ENCODE measurements around the gene ZNF429.
"Not testable (repeated sequence)": the region's sequence is repeated elsewhere in the genome, so short reads cannot be mapped to it uniquely, and the experiment has no call there.

Gene ZNF429

DNA sequence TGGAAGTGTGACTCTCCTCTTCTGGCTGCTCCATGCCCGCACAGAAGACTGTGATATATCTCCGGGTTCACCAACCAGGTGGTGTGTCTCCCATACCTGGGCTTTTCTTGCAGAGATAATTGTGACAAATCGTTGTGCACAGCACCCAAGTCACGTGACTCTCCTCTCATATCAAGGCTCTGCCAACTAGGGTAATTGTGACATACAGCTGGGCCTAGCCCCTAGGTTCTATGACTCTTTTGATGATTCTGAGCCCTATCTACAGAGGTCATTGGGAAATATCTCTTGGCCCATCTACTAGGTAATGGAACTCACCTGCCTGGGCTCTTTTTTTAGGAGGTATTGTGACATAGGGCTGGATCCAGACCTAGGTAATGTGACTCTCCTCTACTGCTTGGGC is 89.8 kb downstream of the ZNF429 start:
- Histone ChIP-seq H3K27me3 (ENCODE audit: insufficient read depth, poor library complexity, severe bottlenecking) (no peaks in the 10 kb centered on the region), H3K4me3 (replicated peaks; ENCODE audit: insufficient read depth, low read length) (no peak overlapping the region), H3K27ac (replicated peaks) (peak overlapping the region; percentile 58; the same call in 1 of the 2 replicates)
- no peak for DNase-seq (ENCODE audit: low read depth in 1 of 2, low spot score in 1 of 2)
- TF ChIP-seq REST (IDR thresholded peaks at IDR 0.05; ENCODE audit: insufficient replicate concordance, low read depth): no peak

DNA sequence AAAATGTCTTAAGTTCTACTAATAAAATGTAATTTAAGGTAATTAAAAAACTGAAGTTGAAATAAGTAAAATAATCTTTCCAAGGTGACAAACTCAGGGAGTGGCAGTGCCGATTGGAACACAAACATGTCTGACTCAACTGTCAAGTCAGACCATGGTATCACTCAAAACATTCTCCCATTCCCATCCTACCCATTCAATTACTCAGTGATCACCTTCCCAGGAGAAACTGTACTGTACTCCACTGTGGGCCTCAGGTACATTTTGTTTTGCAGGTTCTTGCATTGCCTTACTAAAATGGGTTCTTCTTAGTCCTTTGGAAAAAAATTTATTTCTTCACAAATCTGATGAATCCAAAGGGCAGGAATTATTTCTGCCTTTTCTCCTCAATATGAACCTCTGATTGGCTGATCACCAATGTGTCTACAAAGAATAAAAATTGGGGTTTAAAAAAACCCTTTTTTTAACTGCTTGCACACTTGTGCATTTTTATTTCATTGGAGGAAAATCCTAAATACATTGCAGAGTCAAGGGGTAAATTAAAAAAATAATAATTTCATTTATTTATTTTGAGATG is 96.8 kb downstream of the ZNF429 start:
- DNase-seq (ENCODE audit: low read depth in 1 of 2, low spot score in 1 of 2): no peak
- Histone ChIP-seq H3K4me3 (replicated peaks; ENCODE audit: insufficient read depth, low read length) (no peak overlapping the region), H3K27me3 (ENCODE audit: insufficient read depth, poor library complexity, severe bottlenecking) (no peaks in the 10 kb centered on the region), H3K27ac (replicated peaks) (no peak overlapping the region)
- no peak for TF ChIP-seq CTCF (IDR thresholded peaks at IDR 0.05; ENCODE audit: insufficient read depth, low read length)
- TF ChIP-seq POLR2AphosphoS5 (IDR thresholded peaks at IDR 0.05; ENCODE audit: low read depth): no peak
- no peak for TF ChIP-seq SPI1 (IDR thresholded peaks at IDR 0.05; ENCODE audit: borderline replicate concordance, low read depth)
- no peak for TF ChIP-seq GABPA (IDR thresholded peaks at IDR 0.05; ENCODE audit: low read depth)
- no peak for TF ChIP-seq REST (IDR thresholded peaks at IDR 0.05; ENCODE audit: insufficient replicate concordance, low read depth)

- H3K27ac ChIP-seq (replicated peaks); H3K4me3 ChIP-seq (replicated peaks; ENCODE audit: insufficient read depth, low read length): not testable (repeated sequence)
Observed at GRCh38 chr19:21602659-21603430, 97.4 kb downstream of the ZNF429 start.

GRCh38 chr19:21603431-21604231 is 98.2 kb downstream of the ZNF429 start:
- H3K27me3 ChIP-seq (ENCODE audit: insufficient read depth, poor library complexity, severe bottlenecking): no peaks in the 10 kb centered on the region
- no peak for DNase-seq (ENCODE audit: low read depth in 1 of 2, low spot score in 1 of 2)
- TF ChIP-seq GABPA (IDR thresholded peaks at IDR 0.05; ENCODE audit: low read depth) (no peak), SPI1 (IDR thresholded peaks at IDR 0.05; ENCODE audit: borderline replicate concordance, low read depth) (no peak), POLR2AphosphoS5 (IDR thresholded peaks at IDR 0.05; ENCODE audit: low read depth) (no peak), CTCF (IDR thresholded peaks at IDR 0.05; ENCODE audit: insufficient read depth, low read length) (no peak), REST (IDR thresholded peaks at IDR 0.05; ENCODE audit: insufficient replicate concordance, low read depth) (no peak)
- H3K4me3 ChIP-seq (replicated peaks; ENCODE audit: insufficient read depth, low read length): no peak overlapping the region; the same call in 1 of the 2 replicates
- no peak overlapping the region for H3K27ac ChIP-seq (replicated peaks)

More at GRCh38 chr19:21602659-21603430, 97.4 kb downstream of the ZNF429 start:
- not testable (repeated sequence) for DNase-seq (ENCODE audit: low read depth in 1 of 2, low spot score in 1 of 2); H3K27me3 ChIP-seq (ENCODE audit: insufficient read depth, poor library complexity, severe bottlenecking)
